ENCODE data around the gene STAG3.

DNA sequence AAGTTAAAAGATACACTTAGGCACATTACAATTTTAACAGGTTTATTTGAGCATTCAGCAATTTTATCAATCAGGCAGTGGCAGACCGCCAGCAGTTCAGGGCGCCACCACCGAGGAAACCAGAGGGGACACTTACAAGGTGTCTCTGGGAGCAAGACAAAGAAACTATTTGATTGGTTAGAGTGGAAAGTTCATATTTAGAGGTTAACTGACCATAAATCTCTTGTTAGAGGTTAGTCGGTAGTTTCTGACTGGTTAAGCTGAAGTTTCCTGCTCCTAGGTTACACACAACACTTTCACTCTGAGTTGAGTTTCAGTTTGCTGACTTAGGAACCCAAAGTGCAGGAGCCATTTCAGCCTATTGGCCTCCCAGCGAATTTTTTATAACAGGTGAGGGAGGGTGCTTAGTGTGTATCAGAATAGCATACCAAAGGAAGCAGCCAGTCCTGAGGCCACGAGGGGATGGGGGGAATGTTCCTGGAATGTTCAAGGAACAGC is 31.2 kb downstream of the STAG3 start:
- TF ChIP-seq CTCF (IDR thresholded peaks at IDR 0.05) (no peak), POLR2A (IDR thresholded peaks at IDR 0.05) (no peak)

Data from prostate gland (tissue), 2 donors.